GM21390 (cell line): ENCODE data around the gene MMP2.

Experiments
- ATAC-seq: cut with Tn5 transposase; IDR thresholded peaks from one replicate; pipeline ENCODE4 v1.9.1; 2021; ENCODE audit not compliant: unreplicated experiment

Gene MMP2

GRCh38 chr16:55491691-55492090 lies 12.7 kb downstream of the MMP2 start:
- ATAC-seq: no peak

DNA sequence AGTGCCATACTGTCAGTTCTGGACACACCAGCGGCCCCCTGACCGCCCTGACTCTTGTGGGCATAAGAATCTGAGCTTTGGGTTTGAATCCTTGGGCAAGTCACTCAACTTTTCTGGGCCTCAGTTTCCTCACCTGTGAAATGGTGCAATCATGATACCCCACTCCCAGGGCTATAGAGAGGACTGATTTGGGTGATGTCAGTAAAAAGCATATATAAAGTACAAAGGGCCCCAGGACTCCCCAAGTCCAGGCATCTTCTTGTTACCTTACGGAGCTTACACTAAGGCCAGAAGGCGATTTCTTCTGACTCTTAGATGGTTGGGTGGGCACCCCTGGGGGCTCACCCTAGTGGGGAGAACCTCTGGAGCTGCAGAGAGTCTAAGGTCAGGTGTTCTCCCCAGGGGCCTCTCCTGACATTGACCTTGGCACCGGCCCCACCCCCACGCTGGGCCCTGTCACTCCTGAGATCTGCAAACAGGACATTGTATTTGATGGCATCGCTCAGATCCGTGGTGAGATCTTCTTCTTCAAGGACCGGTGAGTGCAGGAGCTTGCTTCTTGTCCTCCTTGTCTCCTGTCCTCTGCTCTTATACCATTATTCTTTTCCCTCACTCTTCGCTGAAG lies 13.9 kb downstream of the MMP2 start:
- no peak for ATAC-seq

DNA sequence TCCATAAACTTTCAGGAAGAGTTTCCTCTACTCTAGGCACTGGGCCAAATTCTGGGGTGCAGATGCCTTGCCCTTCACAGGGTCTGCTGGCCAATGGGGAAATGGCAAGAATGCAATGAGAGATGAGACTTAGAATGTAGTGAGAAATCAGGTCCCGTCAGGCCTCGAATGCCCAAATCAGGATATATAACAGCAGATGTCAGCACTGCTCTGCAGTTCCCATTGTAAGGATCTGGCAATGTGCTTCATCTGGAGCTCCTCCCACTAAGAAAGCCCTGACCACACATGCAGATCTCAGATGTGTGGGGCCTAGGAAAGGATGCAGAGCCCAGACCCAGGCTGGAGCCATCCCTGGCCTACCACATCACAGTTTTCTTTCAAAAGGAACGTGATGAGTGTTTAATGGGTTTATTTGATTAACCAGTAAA lies 16.0 kb downstream of the MMP2 start:
- no peak for ATAC-seq

DNA sequence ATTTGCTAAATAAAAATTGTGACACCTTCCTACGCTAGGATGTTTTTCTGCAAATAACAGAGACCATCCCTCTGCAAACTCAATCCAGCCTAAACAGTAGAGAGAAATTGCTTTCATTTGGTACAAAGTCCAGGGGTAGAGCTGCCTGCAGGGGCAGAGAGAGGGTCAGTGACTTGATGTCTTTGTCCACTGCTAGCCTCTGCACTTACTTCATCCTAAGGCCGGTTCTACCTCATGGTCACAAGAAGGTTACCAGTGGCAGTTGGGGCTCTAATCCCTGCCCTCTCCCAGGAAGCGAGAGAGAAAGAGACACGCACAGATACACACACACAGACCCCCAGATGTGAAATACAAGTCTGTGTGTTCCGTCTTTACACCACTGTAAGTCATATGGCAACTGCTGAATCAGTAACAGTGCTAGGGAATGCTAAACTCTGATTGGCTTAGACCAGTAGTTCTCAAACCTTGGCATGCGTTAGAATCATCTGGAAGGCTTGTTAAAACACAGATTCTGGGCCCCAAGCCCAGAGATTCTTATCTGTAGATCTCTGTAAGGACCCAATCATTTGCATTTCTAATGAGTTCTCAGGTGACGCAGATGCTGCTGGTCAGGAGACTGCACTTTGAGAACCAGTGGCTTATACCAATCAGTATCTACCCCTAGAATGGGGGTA lies 16.8 kb downstream of the MMP2 start:
- ATAC-seq: no peak

DNA sequence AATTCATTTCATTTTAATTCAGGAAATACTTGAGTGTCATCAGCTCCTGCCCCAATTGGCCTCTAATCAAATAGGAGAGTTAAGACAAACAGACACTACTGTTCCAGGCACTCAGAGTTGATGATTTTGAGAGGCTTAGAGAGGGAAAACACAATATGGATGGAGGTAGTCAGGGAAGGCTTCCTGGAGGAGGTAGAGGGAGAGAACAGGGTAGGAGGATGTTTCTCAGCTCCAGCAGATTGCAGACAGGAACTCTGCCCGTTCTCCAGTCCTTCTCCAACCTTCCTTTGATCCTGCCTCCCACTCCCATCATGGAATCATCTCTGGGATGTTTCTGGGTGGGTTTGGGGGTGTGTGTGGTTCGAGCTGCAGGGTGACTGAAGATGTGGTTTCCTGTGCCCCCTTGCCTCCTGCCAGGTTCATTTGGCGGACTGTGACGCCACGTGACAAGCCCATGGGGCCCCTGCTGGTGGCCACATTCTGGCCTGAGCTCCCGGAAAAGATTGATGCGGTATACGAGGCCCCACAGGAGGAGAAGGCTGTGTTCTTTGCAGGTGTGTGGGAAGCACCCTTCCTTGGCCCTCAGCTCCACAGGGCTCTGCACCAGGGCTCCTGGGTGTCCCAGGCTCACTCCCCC lies 17.6 kb downstream of the MMP2 start:
- ATAC-seq: no peak

- no peak for ATAC-seq
Observed at GRCh38 chr16:55497558-55497957, 18.6 kb downstream of the MMP2 start.

DNA sequence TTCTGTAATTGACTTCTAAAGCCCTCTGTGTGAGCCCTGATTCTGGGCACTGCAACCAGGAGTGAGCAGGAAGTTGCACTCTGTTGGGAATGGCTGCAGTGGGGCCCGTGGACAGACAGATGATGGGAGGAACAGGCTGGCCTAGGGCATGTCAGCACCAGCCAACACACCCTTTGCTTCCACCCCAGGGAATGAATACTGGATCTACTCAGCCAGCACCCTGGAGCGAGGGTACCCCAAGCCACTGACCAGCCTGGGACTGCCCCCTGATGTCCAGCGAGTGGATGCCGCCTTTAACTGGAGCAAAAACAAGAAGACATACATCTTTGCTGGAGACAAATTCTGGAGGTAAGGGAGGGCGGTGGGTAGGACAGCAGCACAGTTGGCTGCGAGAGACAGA lies 19.1 kb downstream of the MMP2 start:
- no peak for ATAC-seq

DNA sequence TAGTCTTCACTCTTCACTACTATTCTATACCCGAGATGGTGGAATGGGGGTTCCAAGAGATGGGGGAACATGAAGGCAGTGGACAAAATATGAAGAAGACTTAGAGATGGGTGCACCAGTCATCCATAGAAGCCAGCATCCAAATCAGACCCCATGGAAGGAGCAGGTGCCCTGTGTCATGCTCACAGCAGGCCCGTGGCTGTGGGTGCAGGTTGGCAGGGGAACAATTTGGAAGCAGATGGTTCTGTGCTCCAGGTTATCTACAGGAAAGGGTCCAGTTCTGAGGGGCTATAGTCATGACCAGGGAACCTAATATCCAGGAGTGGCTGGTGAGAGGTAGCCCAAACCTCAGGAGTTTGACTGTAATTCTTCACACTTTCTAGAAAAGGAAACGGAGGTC lies 20.3 kb downstream of the MMP2 start:
- ATAC-seq: no peak

DNA sequence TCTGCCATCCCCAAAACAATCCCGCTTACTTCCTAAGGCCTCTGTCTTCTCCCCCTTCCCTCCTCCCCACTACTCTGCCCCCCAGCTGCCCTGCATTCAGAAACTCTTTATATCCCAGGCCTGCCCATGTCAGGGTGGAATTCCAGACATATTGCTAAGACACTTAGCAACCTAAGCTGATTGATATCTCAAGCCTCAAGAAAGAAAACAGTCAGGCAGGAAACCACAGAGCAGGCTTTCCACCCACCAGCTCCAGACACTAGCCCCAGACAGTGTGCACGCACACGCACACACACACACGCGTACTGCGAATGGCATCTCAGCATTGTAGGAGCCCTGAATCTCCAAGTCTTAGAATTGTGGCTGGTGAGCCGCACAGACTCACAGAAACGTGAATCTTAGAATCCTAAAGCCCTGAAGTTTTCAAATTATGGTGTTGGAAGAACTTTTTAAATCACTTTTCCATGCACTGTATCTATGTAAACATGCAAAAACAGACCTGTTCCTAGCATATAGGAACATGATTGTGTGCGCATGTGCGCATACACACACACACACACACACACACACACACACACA lies 21.0 kb downstream of the MMP2 start:
- ATAC-seq: no peak

GRCh38 chr16:55500530-55501011 lies 21.6 kb downstream of the MMP2 start:
- ATAC-seq: no peak

DNA sequence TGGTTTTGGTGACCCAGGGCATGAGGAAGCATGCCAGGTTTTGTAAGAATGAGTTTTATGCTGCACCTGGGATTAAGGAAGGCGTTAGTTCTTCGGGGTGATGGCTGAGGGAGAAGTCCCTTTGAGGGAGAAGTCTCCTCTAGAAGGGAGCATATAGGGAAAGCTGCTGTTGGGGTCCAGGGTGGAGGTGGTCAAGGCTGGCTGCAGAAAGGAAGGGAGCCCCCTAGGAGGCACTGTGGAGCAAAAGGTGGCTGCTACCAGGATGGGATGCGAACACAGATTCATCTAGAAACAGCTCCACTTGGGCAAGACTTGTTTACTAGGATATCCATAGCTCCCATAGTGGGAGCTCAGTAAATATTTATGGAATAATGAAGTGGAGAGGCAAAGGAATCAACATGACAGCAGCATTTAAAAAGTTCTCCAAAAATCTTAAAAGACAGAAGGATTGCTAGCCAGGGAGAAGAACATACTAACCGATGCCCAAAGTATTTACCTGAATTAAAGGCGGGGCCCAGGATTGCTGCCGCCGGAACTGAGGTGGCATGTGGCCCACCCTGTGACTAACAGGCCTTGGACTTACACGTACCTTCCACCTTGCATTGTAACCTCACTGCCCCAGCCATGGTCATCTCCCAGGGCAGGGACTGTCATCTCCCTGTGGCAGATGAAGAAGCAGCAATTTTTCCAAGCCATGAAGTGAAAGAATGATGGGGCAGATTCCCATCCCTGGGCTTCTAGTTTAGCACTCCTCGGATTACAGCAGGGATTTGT lies 22.7 kb downstream of the MMP2 start:
- no peak for ATAC-seq

DNA sequence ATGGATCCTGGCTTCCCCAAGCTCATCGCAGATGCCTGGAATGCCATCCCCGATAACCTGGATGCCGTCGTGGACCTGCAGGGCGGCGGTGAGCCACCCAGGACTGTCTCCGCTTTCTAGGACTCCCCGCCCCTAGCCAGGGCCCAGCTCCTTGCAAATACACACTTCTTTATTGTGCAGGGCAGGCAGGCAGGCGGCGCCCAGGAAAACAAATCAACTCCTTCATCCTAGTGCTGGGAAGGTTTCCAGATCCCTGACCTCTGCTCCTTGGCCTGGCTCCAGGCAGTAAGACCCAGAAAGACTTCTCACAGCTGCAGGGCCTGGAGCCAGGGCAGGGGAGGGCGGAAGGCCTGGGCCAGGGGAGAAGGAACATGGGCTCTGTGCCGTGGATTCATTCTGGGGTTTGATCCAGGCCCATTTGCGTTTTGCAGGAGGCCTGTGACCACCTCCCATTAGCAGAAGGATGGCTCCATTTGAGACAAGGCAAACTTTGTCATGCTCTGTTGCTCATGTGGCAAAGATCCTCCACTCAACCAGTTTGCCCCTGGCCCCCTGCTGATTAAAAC lies 23.9 kb downstream of the MMP2 start:
- ATAC-seq: no peak

DNA sequence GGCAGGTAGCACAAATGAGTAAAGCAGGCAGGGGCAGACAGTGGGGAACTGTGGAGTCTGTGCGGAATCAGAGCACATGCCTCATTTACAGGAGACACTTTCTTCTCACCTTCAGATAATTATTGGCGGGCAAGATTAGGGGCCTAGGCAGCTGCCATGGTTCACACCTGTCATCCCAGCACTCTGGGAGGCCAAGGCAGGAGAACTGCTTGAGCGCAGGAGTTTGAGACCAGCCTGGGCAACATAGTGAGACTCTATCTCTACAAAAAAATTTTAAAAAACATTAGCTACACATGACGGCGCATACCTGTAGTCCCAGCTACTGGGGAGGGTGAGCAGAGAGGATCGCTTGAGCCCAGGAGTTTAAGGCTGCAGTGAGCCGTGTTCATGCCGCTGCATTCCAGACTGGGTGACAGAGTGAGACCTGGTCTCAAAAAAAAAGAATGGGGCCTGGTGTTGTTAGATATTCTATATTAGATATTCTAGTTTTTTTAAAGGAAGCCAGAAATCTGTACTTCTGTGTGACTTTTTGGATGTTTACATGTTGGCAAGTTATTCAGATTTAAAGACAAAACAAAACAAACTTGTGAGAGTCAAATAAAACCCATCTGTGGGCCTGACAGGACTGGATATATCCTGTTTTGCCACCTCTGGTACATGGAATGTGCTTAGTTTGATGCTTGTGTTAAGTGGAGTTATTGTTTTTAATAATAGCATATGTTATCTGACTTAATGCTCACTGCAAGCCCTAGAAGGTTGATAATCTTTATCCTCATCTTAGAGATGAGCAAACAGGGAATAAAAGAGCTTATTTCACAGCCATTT lies 24.9 kb downstream of the MMP2 start:
- no peak for ATAC-seq

- ATAC-seq: no peak
Observed at GRCh38 chr16:55505333-55506015, 26.5 kb downstream of the MMP2 start.

DNA sequence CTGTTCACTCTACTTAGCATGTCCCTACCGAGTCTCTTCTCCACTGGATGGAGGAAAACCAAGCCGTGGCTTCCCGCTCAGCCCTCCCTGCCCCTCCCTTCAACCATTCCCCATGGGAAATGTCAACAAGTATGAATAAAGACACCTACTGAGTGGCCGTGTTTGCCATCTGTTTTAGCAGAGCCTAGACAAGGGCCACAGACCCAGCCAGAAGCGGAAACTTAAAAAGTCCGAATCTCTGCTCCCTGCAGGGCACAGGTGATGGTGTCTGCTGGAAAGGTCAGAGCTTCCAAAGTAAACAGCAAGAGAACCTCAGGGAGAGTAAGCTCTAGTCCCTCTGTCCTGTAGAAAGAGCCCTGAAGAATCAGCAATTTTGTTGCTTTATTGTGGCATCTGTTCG lies 27.1 kb downstream of the MMP2 start:
- ATAC-seq: no peak

GRCh38 chr16:55506708-55507107 lies 27.7 kb downstream of the MMP2 start:
- ATAC-seq: no peak

DNA sequence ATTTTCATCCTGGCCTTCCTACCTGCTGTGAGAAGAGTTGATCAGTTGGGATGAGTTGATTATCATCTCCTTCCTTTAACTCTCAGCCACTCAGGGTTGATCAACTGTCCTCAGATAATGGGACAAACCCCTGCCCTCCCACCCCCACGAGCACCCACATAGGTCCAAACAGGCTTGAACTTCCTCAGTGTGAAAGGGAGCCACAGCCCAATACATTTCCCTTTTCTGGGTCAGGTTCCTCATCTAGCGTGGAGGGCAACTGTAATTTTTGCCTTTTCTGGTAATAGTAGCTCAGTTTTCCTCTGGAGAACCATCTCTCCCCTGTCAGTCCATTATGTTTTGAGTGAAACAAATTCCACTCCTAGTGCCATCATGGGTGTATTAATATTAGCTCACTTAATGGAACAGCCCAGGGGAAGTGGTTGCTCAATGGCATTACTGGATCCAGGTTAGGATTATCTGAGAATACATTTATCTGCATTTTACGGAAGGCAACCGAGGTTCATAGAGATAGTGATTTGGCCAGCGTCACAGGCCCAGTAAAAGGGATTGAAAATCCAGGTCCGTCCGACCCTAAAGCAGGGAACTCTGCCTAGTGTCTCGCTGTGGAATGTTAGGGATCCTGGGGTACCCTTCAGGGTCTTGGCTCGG lies 29.4 kb downstream of the MMP2 start:
- no peak for ATAC-seq

- no peak for ATAC-seq
Observed at GRCh38 chr16:55508941-55509931, 30.2 kb downstream of the MMP2 start, which contains the start of gene LPCAT2. Gene LPCAT2 (plus strand): TSS chr16:55509072. CDS start chr16:55509182, 110 bp downstream.
